ENCODE measurements around the gene HYKK. TPM values are rescaled to one million over a fixed set of nuclear protein-coding genes. Genes with fewer than 3 reads are reported as not detected.

HYKK gene
- total and polyA plus RNA-seq, 10 of the 15 experiments (the other 5 are each of a cell fraction or from before 2014, with no cell fraction given), result 0.15 to 0.98 (median 0.49) TPM

DNA sequence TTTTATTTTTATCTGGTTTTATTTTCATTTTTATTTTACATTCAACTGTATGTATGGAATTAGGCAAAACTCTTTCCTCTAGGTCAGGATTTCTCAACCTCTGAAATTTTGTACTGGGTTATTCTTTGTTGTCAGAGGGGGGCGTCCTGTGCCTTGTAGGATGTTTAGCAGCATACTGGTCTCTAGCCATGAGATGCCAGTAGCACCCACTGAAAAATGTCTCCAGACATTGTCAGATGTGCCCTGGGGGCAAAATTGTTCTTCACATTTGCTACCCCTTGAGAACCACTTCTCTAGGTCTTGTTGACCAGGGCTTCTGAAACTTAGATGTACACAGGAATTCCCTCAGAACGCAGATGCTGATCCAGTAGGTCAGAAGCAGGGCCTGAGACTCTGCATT, 63.3 kb downstream of the HYKK start:
- FAIRE-seq, result no peak
- POLR2A ChIA-PET, result no interaction called here

DNA sequence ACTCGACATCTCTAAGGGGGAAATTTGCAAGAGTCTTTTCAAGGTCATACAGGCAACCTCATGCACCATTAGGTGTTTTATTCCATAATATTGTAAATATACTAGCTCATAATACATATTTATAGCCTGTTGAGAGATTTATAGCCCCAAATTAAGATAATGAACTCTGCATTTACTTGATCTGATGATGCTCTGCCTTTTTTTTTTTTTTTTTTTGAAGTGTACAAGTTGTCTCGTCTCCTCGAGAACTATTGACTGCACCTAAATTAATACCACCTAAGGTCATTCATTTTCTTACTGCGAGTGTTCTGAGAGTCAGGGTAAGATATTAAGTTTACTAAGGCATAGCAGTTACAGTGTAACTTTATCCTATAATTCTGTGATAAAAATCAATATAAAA, 64.0 kb downstream of the HYKK start:
- intact Hi-C loops (cut with micrococcal nuclease; ENCODE audit: unreplicated experiment), result no loop called here
- WGBS (ENCODE audit: insufficient coverage, insufficient replicate concordance, low lambda C conversion rate, missing lambda C conversion rate), result 98% methylated on average over 4 of the region's 4 CpGs
- no peak overlapping the region; the same call in 1 of the 2 replicates for H3K4me2 ChIP-seq (ENCODE audit: control insufficient read depth, insufficient read depth)
- no peak overlapping the region for H3K4me3 ChIP-seq
- RAD21 ChIA-PET (ENCODE audit: unreplicated experiment), result no interaction called here
- H3K4me1 ChIP-seq (ENCODE audit: control insufficient read depth, insufficient read depth, low read length), result no peaks in the 10 kb centered on the region
- no peaks in the 10 kb centered on the region for H3K27me3 ChIP-seq (replicated peaks in 1 of 2; ENCODE audit: control insufficient read depth in 2 of 2, insufficient read depth in 2 of 2, low read length in 1 of 2)
- ATAC-seq (no peak), DNase-seq (ENCODE audit: low read depth, low spot score) (no peak), FAIRE-seq (no peak)
- H3K9ac ChIP-seq (ENCODE audit: control insufficient read depth, insufficient read depth, low read length), result no peak overlapping the region
- H3K9me3 ChIP-seq (replicated peaks; ENCODE audit: control insufficient read depth, insufficient read depth, low read length), result no peaks in the 10 kb centered on the region
- no TSS peak for BruUV-seq (replicated peaks)
- in situ Hi-C loops (cut with MboI), result no loop called here
- peaks cover 6% of the 10 kb centered on the region for H3K79me2 ChIP-seq (ENCODE audit: control insufficient read depth, insufficient read depth, low read length)
- CTCF ChIA-PET, result interaction anchor here (0.6 to 0.9 kb wide), 2 partner anchors 47 to 50 kb away, joined by 3 to 4 read pairs; no protein-coding TSS in a partner anchor
- SMC1A ChIA-PET (ENCODE audit: uncharacterized antibody, unreplicated experiment), result no interaction called here
- POLR2A ChIA-PET, result no interaction called here
- no peak overlapping the region for H3K27ac ChIP-seq (ENCODE audit: control insufficient read depth, insufficient read depth)
- H3K36me3 ChIP-seq (ENCODE audit: control insufficient read depth in 2 of 2, insufficient read depth in 2 of 2, low read length in 1 of 2), result no peaks in the 10 kb centered on the region
- H4K20me1 ChIP-seq (ENCODE audit: control insufficient read depth, insufficient read depth), result no peaks in the 10 kb centered on the region
- H2AFZ ChIP-seq (ENCODE audit: control insufficient read depth, low read depth, low read length), result no peak overlapping the region
- TF ChIP-seq HDAC6 (IDR thresholded peaks at IDR 0.05; ENCODE audit: unreplicated experiment), result no peak
- no peak for TF ChIP-seq IRF4 (IDR thresholded peaks at IDR 0.05; ENCODE audit: low read depth, low read length)
- no peak for TF ChIP-seq ATF7 (IDR thresholded peaks at IDR 0.05; ENCODE audit: low read depth)
- TF ChIP-seq RBBP5 (conservative IDR thresholded peaks at IDR 0.05), result no peak
- TF ChIP-seq, protein P1, sequence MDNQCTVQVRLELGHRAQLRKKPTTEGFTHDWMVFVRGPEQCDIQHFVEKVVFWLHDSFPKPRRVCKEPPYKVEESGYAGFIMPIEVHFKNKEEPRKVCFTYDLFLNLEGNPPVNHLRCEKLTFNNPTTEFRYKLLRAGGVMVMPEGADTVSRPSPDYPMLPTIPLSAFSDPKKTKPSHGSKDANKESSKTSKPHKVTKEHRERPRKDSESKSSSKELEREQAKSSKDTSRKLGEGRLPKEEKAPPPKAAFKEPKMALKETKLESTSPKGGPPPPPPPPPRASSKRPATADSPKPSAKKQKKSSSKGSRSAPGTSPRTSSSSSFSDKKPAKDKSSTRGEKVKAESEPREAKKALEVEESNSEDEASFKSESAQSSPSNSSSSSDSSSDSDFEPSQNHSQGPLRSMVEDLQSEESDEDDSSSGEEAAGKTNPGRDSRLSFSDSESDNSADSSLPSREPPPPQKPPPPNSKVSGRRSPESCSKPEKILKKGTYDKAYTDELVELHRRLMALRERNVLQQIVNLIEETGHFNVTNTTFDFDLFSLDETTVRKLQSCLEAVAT (IDR thresholded peaks at IDR 0.05), result no peak
- TF ChIP-seq, protein P2, sequence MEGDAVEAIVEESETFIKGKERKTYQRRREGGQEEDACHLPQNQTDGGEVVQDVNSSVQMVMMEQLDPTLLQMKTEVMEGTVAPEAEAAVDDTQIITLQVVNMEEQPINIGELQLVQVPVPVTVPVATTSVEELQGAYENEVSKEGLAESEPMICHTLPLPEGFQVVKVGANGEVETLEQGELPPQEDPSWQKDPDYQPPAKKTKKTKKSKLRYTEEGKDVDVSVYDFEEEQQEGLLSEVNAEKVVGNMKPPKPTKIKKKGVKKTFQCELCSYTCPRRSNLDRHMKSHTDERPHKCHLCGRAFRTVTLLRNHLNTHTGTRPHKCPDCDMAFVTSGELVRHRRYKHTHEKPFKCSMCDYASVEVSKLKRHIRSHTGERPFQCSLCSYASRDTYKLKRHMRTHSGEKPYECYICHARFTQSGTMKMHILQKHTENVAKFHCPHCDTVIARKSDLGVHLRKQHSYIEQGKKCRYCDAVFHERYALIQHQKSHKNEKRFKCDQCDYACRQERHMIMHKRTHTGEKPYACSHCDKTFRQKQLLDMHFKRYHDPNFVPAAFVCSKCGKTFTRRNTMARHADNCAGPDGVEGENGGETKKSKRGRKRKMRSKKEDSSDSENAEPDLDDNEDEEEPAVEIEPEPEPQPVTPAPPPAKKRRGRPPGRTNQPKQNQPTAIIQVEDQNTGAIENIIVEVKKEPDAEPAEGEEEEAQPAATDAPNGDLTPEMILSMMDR (IDR thresholded peaks at IDR 0.05 in 2 of 3, conservative IDR thresholded peaks at IDR 0.05 in 1 of 3; ENCODE audit: control insufficient read depth in 2 of 3, extremely low read depth in 1 of 3, insufficient read depth in 1 of 3, low read depth in 3 of 3, low read length in 3 of 3), result no peak
- no peak for TF ChIP-seq BMI1 (IDR thresholded peaks at IDR 0.05; ENCODE audit: borderline replicate concordance)
- TF ChIP-seq STAT1 (conservative IDR thresholded peaks at IDR 0.05), result no peak

More for the DNA sequence above, 63.3 kb downstream of the HYKK start:
- no peak overlapping the region for H3K27ac ChIP-seq (ENCODE audit: control insufficient read depth, insufficient read depth)
- 83% methylated on average over 2 of the region's 2 CpGs for WGBS (ENCODE audit: insufficient coverage, insufficient replicate concordance, low lambda C conversion rate, missing lambda C conversion rate)
- no peak overlapping the region for H2AFZ ChIP-seq (ENCODE audit: control insufficient read depth, low read depth, low read length)
- intact Hi-C loops (cut with micrococcal nuclease; ENCODE audit: unreplicated experiment) (no loop called here), in situ Hi-C loops (cut with MboI) (no loop called here)
- no peak for TF ChIP-seq FOS (IDR thresholded peaks at IDR 0.05; ENCODE audit: borderline replicate concordance, extremely low read depth, insufficient read length)
- TF ChIP-seq, protein P2 (IDR thresholded peaks at IDR 0.05 in 2 of 3, conservative IDR thresholded peaks at IDR 0.05 in 1 of 3; ENCODE audit: control insufficient read depth in 2 of 3, extremely low read depth in 1 of 3, insufficient read depth in 1 of 3, low read depth in 3 of 3, low read length in 3 of 3), result peak in 1 of 3 experiments; percentile 2; a peak in 1 of 6 replicates
- no peak overlapping the region for H3K9ac ChIP-seq (ENCODE audit: control insufficient read depth, insufficient read depth, low read length)
- DNase-seq (ENCODE audit: low read depth, low spot score), result no peak
- ATAC-seq, result peak; percentile 27; the same call in 1 of the 3 replicates
- no peak overlapping the region for H3K4me2 ChIP-seq (ENCODE audit: control insufficient read depth, insufficient read depth)
- peaks cover 13% of the 10 kb centered on the region for H3K79me2 ChIP-seq (ENCODE audit: control insufficient read depth, insufficient read depth, low read length)
- no peaks in the 10 kb centered on the region for H3K4me1 ChIP-seq (ENCODE audit: control insufficient read depth, insufficient read depth, low read length)
- SMC1A ChIA-PET (ENCODE audit: uncharacterized antibody, unreplicated experiment), result no interaction called here
- no peaks in the 10 kb centered on the region for H3K9me3 ChIP-seq (replicated peaks; ENCODE audit: control insufficient read depth, insufficient read depth, low read length)
- no peaks in the 10 kb centered on the region for H3K27me3 ChIP-seq (replicated peaks in 1 of 2; ENCODE audit: control insufficient read depth in 2 of 2, insufficient read depth in 2 of 2, low read length in 1 of 2)
- RAD21 ChIA-PET (ENCODE audit: unreplicated experiment), result no interaction called here
- CTCF ChIA-PET, result interaction anchor here (0.6 to 0.9 kb wide), 2 partner anchors 47 to 49 kb away, joined by 3 to 4 read pairs; no protein-coding TSS in a partner anchor
- H3K4me3 ChIP-seq, result no peak overlapping the region
- no peaks in the 10 kb centered on the region for H3K36me3 ChIP-seq (ENCODE audit: control insufficient read depth in 2 of 2, insufficient read depth in 2 of 2, low read length in 1 of 2)
- no peaks in the 10 kb centered on the region for H4K20me1 ChIP-seq (ENCODE audit: control insufficient read depth, insufficient read depth)
- no TSS peak for BruUV-seq (replicated peaks)

Measured in GM12878 (cell line).